Caco-2 (cell line): ENCODE measurements around the gene ALPK3. TPM values are rescaled to one million over a fixed set of nuclear protein-coding genes. Genes with fewer than 3 reads are reported as not detected.

ENCODE experiments used
- BruUV-seq: library from RNA; stranded (reverse); fragments of 400-500 nt; replicated peaks from 2 replicates; lab custom pipeline; 2021; lab: Mats Ljungman, UMichigan
- CTCF ChIA-PET: fragments of 300-600 bp; sonication (Branson Sonifier 250); formaldehyde crosslinking; loops from one replicate; lab custom pipeline; 2022; ENCODE audit warnings: antibody characterized with exemption; lab: Charles Lee
- POLR2A ChIA-PET: fragments of 300-600 bp; sonication (Branson Sonifier 250); formaldehyde crosslinking; loops from one replicate; lab custom pipeline; 2022; ENCODE audit warnings: antibody characterized with exemption; lab: Charles Lee
- DNase-seq, 2 experiments: peaks; one replicate each; pipeline versions ENCODE4 v3.0.0 to v3.0.0-alpha.2; 2020 to 2022
- H3K27me3 ChIP-seq: replicated peaks from 2 replicates; pipeline ENCODE4 v1.6.0; 2011; ENCODE audit warnings: low read length; ENCODE audit not compliant: control insufficient read depth, insufficient read depth
- H3K36me3 ChIP-seq: 2 replicates; pipeline ENCODE4 v1.5.1; 2011; ENCODE audit warnings: low read length; ENCODE audit not compliant: control insufficient read depth, insufficient read depth
- H3K4me1 ChIP-seq: fragments of 250-450 bp; sonication (Bioruptor Pico); 2 replicates; pipeline ENCODE4 v1.5.1; 2020; ENCODE audit warnings: mild to moderate bottlenecking
- H3K4me3 ChIP-seq: 2 replicates; pipeline ENCODE4 v1.5.1; 2011; ENCODE audit warnings: low read depth, mild to moderate bottlenecking, control low read depth, low read length
- H3K9me3 ChIP-seq: fragments of 250-450 bp; sonication (Bioruptor Pico); 2 replicates; pipeline ENCODE4 v1.5.1; 2020; ENCODE audit warnings: mild to moderate bottlenecking, moderate library complexity
- H3K27ac Mint-ChIP-seq: one replicate; pipeline ENCODE4 v1.8.0; 2022; ENCODE audit warnings: mixed read lengths; ENCODE audit not compliant: unreplicated experiment
- H3K27me3 Mint-ChIP-seq: one replicate; pipeline ENCODE4 v1.8.0; 2022; ENCODE audit warnings: mixed read lengths; ENCODE audit not compliant: insufficient read depth, unreplicated experiment
- H3K36me3 Mint-ChIP-seq: one replicate; pipeline ENCODE4 v1.8.0; 2022; ENCODE audit warnings: mild to moderate bottlenecking, mixed read lengths; ENCODE audit not compliant: insufficient read depth, unreplicated experiment
- H3K4me1 Mint-ChIP-seq: one replicate; pipeline ENCODE4 v1.8.0; 2022; ENCODE audit warnings: low read depth, mixed read lengths; ENCODE audit not compliant: unreplicated experiment
- H3K4me3 Mint-ChIP-seq: one replicate; pipeline ENCODE4 v1.8.0; 2022; ENCODE audit warnings: mild to moderate bottlenecking, moderate library complexity, mixed read lengths; ENCODE audit not compliant: unreplicated experiment
- H3K9me3 Mint-ChIP-seq: one replicate; pipeline ENCODE4 v1.8.0; 2022; ENCODE audit warnings: mixed read lengths; ENCODE audit not compliant: unreplicated experiment
- CTCF ChIP-seq, 2 experiments: fragments of 200-600 bp in 1 of 2; IDR thresholded peaks; 1 replicate in 1 of 2; 2 replicates in 1 of 2; pipeline versions ENCODE4 v1.5.1 to v1.8.0; 2011 to 2022; ENCODE audit warnings: antibody characterized with exemption in 1 of 2, control low read depth in 1 of 2, inconsistent platforms in 1 of 2, low read depth in 1 of 2, low read length in 1 of 2, mild to moderate bottlenecking in 1 of 2, moderate library complexity in 1 of 2; ENCODE audit not compliant: insufficient read depth in 1 of 2, severe bottlenecking in 1 of 2, unreplicated experiment in 1 of 2
- intact Hi-C: fragments of 100-400 bp; cut with micrococcal nuclease; formaldehyde crosslinking; loops from one replicate; pipeline ENCODE4 v1.10.0; 2022; ENCODE audit not compliant: unreplicated experiment
- total RNA-seq: library from RNA; stranded (reverse); gene quantifications from 2 replicates; pipeline ENCODE4 v1.2.3, GENCODE V29; 2022

The ALPK3 gene
- total RNA-seq, 1 experiment from 2014 or later, result 0.43 TPM

DNA sequence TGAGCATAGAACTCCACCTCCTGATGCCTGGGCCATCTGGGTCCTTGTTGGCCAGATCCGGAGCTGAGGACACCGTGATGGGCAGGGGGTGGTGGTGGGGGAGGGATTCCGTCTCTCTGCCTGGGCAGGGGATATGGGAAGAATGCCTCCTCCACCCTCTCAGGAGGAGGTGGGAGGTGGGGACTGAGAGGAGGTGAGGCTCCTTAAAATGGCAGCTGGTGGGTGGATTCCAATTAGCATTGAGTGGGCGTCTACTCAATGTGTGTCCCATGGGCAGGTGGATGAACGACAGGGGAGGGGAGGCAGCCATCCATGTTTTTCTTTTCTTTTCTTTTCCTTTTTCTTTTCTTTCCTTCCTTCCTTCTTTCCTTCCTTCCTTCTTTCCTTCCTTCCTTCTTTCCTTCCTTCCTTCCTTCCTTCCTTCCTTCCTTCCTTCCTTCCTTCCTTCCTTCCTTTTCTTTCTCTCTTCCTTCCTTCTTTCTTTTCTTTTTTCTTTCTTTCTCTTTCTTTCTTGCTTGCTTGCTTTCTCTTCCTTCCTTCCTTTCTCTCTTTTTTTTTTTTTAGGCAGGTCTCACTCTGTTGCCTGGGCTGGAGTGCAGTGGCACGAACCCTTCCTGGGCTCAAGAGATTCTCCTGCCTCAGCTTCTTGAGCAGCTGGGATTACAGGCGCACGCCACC, 72.3 kb downstream of the ALPK3 start:
- ChIA-PET CTCF (no interaction called here), POLR2A (no interaction called here)
- no peak for TF ChIP-seq CTCF (IDR thresholded peaks at IDR 0.05; ENCODE audit: insufficient read depth in 1 of 2, low read depth in 1 of 2, low read length in 1 of 2, severe bottlenecking in 1 of 2, unreplicated experiment in 1 of 2)
- BruUV-seq, result no TSS peak
- no peaks in the 10 kb centered on the region for H3K36me3 ChIP-seq
- H3K4me3 Mint-ChIP-seq, result no peak overlapping the region
- H3K27me3 ChIP-seq, result no peaks in the 10 kb centered on the region
- no peak for DNase-seq
- H3K27ac Mint-ChIP-seq, result no peak overlapping the region
- H3K4me3 ChIP-seq, result no peak overlapping the region
- no peaks in the 10 kb centered on the region for H3K27me3 Mint-ChIP-seq
- intact Hi-C loops, result no loop called here
- H3K4me1 ChIP-seq, result peaks cover 4% of the 10 kb centered on the region
- no peaks in the 10 kb centered on the region for H3K9me3 Mint-ChIP-seq
- H3K9me3 ChIP-seq, result no peaks in the 10 kb centered on the region
- H3K36me3 Mint-ChIP-seq, result no peaks in the 10 kb centered on the region
- H3K4me1 Mint-ChIP-seq, result no peaks in the 10 kb centered on the region

- Histone ChIP-seq H3K4me1 (no peaks in the 10 kb centered on the region), H3K9me3 (no peaks in the 10 kb centered on the region), H3K4me3 (no peak overlapping the region), H3K36me3 (no peaks in the 10 kb centered on the region), H3K27me3 (no peaks in the 10 kb centered on the region)
- intact Hi-C loops, result no loop called here
- Mint-ChIP-seq H3K9me3 (no peaks in the 10 kb centered on the region), H3K27me3 (no peaks in the 10 kb centered on the region), H3K36me3 (no peaks in the 10 kb centered on the region), H3K4me3 (no peak overlapping the region), H3K4me1 (no peaks in the 10 kb centered on the region), H3K27ac (no peak overlapping the region)
- no TSS peak for BruUV-seq
- DNase-seq, result no peak
- ChIA-PET POLR2A (no interaction called here), CTCF (interaction anchor here (0.5 kb wide), 1 partner anchor 36 kb away, joined by 3 read pairs; no protein-coding TSS in a partner anchor)
- TF ChIP-seq CTCF (IDR thresholded peaks at IDR 0.05; ENCODE audit: insufficient read depth in 1 of 2, low read depth in 1 of 2, low read length in 1 of 2, severe bottlenecking in 1 of 2, unreplicated experiment in 1 of 2), result no peak
Observed at GRCh38 chr15:84889991-84890669, 73.0 kb downstream of the ALPK3 start.

DNA sequence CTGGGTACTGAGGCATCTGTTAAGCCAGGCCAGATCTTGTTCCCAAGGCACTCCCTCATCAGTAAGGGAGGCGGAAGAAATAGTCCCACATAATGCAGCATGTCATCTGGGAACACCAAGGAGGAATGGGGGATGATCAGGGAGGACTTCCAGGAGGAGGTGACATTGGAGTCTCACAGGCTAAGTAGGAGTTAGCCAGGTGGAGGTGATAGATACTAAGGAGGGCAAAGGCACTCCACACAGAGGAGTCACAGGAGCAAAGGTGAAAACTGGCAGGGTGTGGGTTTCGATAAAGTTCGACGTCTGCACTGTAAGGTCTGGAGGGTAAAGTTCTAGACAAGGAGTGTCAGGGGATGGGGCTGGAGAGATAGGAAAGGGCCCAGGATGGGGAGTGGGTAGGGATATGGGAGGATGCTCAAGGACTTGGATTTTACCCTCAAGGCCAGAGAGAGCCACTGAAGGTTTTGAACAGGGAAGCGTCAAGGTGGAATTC, 73.6 kb downstream of the ALPK3 start:
- Mint-ChIP-seq H3K36me3 (no peaks in the 10 kb centered on the region), H3K27me3 (no peaks in the 10 kb centered on the region), H3K9me3 (no peaks in the 10 kb centered on the region), H3K27ac (no peak overlapping the region), H3K4me3 (no peak overlapping the region), H3K4me1 (no peaks in the 10 kb centered on the region)
- CTCF ChIA-PET, result interaction anchor here (0.5 kb wide), 1 partner anchor 37 kb away, joined by 3 read pairs; no protein-coding TSS in a partner anchor
- no peak for DNase-seq
- no peaks in the 10 kb centered on the region for H3K4me1 ChIP-seq
- H3K9me3 ChIP-seq, result no peaks in the 10 kb centered on the region
- H3K36me3 ChIP-seq, result no peaks in the 10 kb centered on the region
- no TSS peak for BruUV-seq
- no peak overlapping the region for H3K4me3 ChIP-seq
- POLR2A ChIA-PET, result no interaction called here
- intact Hi-C loops, result no loop called here
- H3K27me3 ChIP-seq, result no peaks in the 10 kb centered on the region
- no peak for TF ChIP-seq CTCF (IDR thresholded peaks at IDR 0.05; ENCODE audit: insufficient read depth in 1 of 2, low read depth in 1 of 2, low read length in 1 of 2, severe bottlenecking in 1 of 2, unreplicated experiment in 1 of 2)
